IMR-90 (cell line): ENCODE data around the gene TP53BP1. TPM values are rescaled to one million over a fixed set of nuclear protein-coding genes. Genes with fewer than 3 reads are reported as not detected.

Source experiments
- ATAC-seq: fragments of 200-7000 bp; cut with Tn5 transposase; 2 replicates; pipeline ENCODE4 v1.9.1; 2020; ENCODE audit warnings: low read depth, mild to moderate bottlenecking, moderate library complexity
- BruUV-seq: library from RNA; stranded (reverse); fragments of 400-500 nt; replicated peaks from 2 replicates; lab custom pipeline; 2021; lab: Mats Ljungman, UMichigan
- CTCF ChIA-PET: fragments of 300-600 bp; formaldehyde crosslinking; extraction: SDS; loops from one replicate; lab custom pipeline; 2021; ENCODE audit warnings: antibody characterized with exemption; lab: Yijun Ruan, JAX
- POLR2A ChIA-PET: fragments of 300-600 bp; sonication (Branson Sonifier 250); formaldehyde crosslinking; loops from one replicate; lab custom pipeline; 2022; ENCODE audit warnings: antibody characterized with exemption; ENCODE audit not compliant: unreplicated experiment; lab: Charles Lee
- DNase-seq: peaks from one replicate; pipeline ENCODE4 v3.0.0; 2013
- H2AFZ ChIP-seq: replicated peaks from 2 replicates; pipeline ENCODE3; 2013; ENCODE audit warnings: low read length, mild to moderate bottlenecking; ENCODE audit not compliant: poor library complexity
- H2AK5ac ChIP-seq: 2 replicates; pipeline ENCODE4 v1.6.1; 2013; ENCODE audit warnings: low read depth, low read length, inconsistent platforms
- H2AK9ac ChIP-seq: replicated peaks from 2 replicates; pipeline ENCODE3; 2013; ENCODE audit warnings: mild to moderate bottlenecking, low read depth, low read length, moderate library complexity; ENCODE audit not compliant: poor library complexity
- H2BK120ac ChIP-seq: 2 replicates; pipeline ENCODE4 v1.6.1; 2013; ENCODE audit warnings: low read depth, low read length, inconsistent platforms
- H2BK15ac ChIP-seq: 3 replicates; pipeline ENCODE4 v1.6.1; 2013; ENCODE audit warnings: low read depth, low read length, inconsistent platforms
- H2BK20ac ChIP-seq: 2 replicates; pipeline ENCODE4 v1.6.1; 2013; ENCODE audit warnings: low read depth, mild to moderate bottlenecking, inconsistent platforms, low read length, moderate library complexity
- H2BK5ac ChIP-seq: 2 replicates; pipeline ENCODE4 v1.6.1; 2013; ENCODE audit warnings: mild to moderate bottlenecking, low read depth, low read length, inconsistent platforms; ENCODE audit not compliant: poor library complexity, severe bottlenecking
- H3K14ac ChIP-seq: replicated peaks from 2 replicates; pipeline ENCODE4 v1.6.1; 2013; ENCODE audit warnings: low read depth, low read length, inconsistent platforms
- H3K18ac ChIP-seq: 2 replicates; pipeline ENCODE4 v1.6.1; 2013; ENCODE audit warnings: low read depth, low read length, control low read depth
- H3K23ac ChIP-seq: 2 replicates; pipeline ENCODE4 v1.6.1; 2013; ENCODE audit warnings: low read depth, low read length, inconsistent platforms
- H3K27ac ChIP-seq: 2 replicates; pipeline ENCODE4 v1.5.1; 2013; ENCODE audit warnings: mild to moderate bottlenecking, control low read depth, low read length; ENCODE audit not compliant: insufficient read depth
- H3K27me3 ChIP-seq: 2 replicates; pipeline ENCODE4 v1.6.1; 2013; ENCODE audit warnings: low read length; ENCODE audit not compliant: control insufficient read depth, insufficient read depth
- H3K36me3 ChIP-seq: 2 replicates; pipeline ENCODE4 v1.6.1; 2013; ENCODE audit warnings: low read length, mixed read lengths; ENCODE audit not compliant: control insufficient read depth, insufficient read depth
- H3K4ac ChIP-seq: 2 replicates; pipeline ENCODE4 v1.6.1; 2013; ENCODE audit warnings: low read depth, low read length, inconsistent platforms
- H3K4me1 ChIP-seq: 2 replicates; pipeline ENCODE4 v1.6.1; 2013; ENCODE audit warnings: low read length, mixed read lengths; ENCODE audit not compliant: control insufficient read depth, insufficient read depth
- H3K4me2 ChIP-seq: 2 replicates; pipeline ENCODE4 v1.6.1; 2013; ENCODE audit warnings: low read depth, mild to moderate bottlenecking, control low read depth, low read length, moderate library complexity
- H3K4me3 ChIP-seq: 2 replicates; pipeline ENCODE4 v1.5.1; 2013; ENCODE audit warnings: low read depth, mild to moderate bottlenecking, control low read depth, low read length, moderate library complexity; ENCODE audit not compliant: insufficient read depth
- H3K56ac ChIP-seq: 2 replicates; pipeline ENCODE4 v1.6.1; 2013; ENCODE audit warnings: low read length, inconsistent platforms; ENCODE audit not compliant: insufficient read depth; ENCODE audit errors: extremely low read depth
- H3K79me1 ChIP-seq, 2 experiments: 2 replicates each; pipeline ENCODE4 v1.6.1; 2013; ENCODE audit warnings: low read length in 2 of 2, inconsistent platforms in 1 of 2, low read depth in 1 of 2
- H3K9ac ChIP-seq: 2 replicates; pipeline ENCODE4 v1.6.1; 2013; ENCODE audit warnings: low read depth, low read length, control low read depth
- H3K9me1 ChIP-seq: 2 replicates; pipeline ENCODE4 v1.6.1; 2013; ENCODE audit warnings: low read length, inconsistent platforms; ENCODE audit not compliant: insufficient read depth
- H3K9me3 ChIP-seq: 2 replicates; pipeline ENCODE4 v1.6.1; 2013; ENCODE audit warnings: low read length; ENCODE audit not compliant: control insufficient read depth, insufficient read depth
- H4K20me1 ChIP-seq: 2 replicates; pipeline ENCODE4 v1.6.1; 2013; ENCODE audit warnings: low read length, inconsistent platforms; ENCODE audit not compliant: insufficient read depth
- H4K5ac ChIP-seq: 2 replicates; pipeline ENCODE4 v1.6.1; 2013; ENCODE audit warnings: mild to moderate bottlenecking, low read depth, low read length, control low read depth
- H4K8ac ChIP-seq, 2 experiments: 2 replicates each; pipeline ENCODE4 v1.6.1; 2013; ENCODE audit warnings: low read depth in 2 of 2, low read length in 2 of 2, control low read depth in 1 of 2, inconsistent platforms in 1 of 2
- H4K91ac ChIP-seq: 2 replicates; pipeline ENCODE4 v1.6.1; 2013; ENCODE audit warnings: low read depth, low read length, inconsistent platforms; ENCODE audit not compliant: insufficient read depth
- BHLHE40 ChIP-seq: fragments of 150-350 bp; IDR thresholded peaks from 2 replicates; pipeline ENCODE4 v1.6.1; 2016; ENCODE audit warnings: mild to moderate bottlenecking, low read depth, low read length
- CEBPB ChIP-seq: IDR thresholded peaks from 2 replicates; pipeline ENCODE4 v1.6.1; 2012; ENCODE audit warnings: low read depth, low read length, improper control_type of control experiment
- CHD1 ChIP-seq: IDR thresholded peaks from 2 replicates; pipeline ENCODE4 v1.6.1; 2012; ENCODE audit warnings: low read depth, low read length, improper control_type of control experiment
- SMC3 ChIP-seq: fragments of 150-350 bp; IDR thresholded peaks from 2 replicates; pipeline ENCODE4 v1.6.1; 2016; ENCODE audit warnings: low read depth, mild to moderate bottlenecking, antibody characterized with exemption, low read length, moderate library complexity
- WGBS, 2 experiments: methylation state at CpG; one replicate each; pipeline versions ENCODE4 v1.1.5 to v1.1.7; 2013; ENCODE audit warnings: missing lambda C conversion rate in 2 of 2; ENCODE audit not compliant: insufficient read length in 1 of 2; ENCODE audit errors: extremely low coverage in 2 of 2; 5-methylcytosine and 5-hydroxymethylcytosine counted together
- dilution Hi-C: fragments of 300-500 bp; cut with HindIII; formaldehyde crosslinking; loops from one replicate; pipeline ENCODE4 v1.14.3; 2018; ENCODE audit warnings: low sequenced_read_pairs; ENCODE audit not compliant: unreplicated experiment
- in situ Hi-C: fragments of 300-500 bp; cut with MboI; formaldehyde crosslinking; loops from 3 replicates; pipeline ENCODE4 v1.14.3; 2019; ENCODE audit warnings: low sequenced_read_pairs, inconsistent platforms, mixed read lengths
- intact Hi-C: fragments of 100-400 bp; cut with micrococcal nuclease; formaldehyde crosslinking; loops from 2 replicates; pipeline ENCODE4 v1.10.0; 2022
- polyA plus RNA-seq, 3 experiments: library from polyadenylated mRNA; depleted of rRNA; stranded (reverse); fragments of >200 nt; gene quantifications; 2 replicates each; pipeline ENCODE4 v1.2.3, GENCODE V29; 2012; ENCODE audit warnings: low replicate concordance in 1 of 3
- total RNA-seq: library from RNA; depleted of rRNA; stranded (reverse); fragments of >200 nt; gene quantifications from 2 replicates; pipeline ENCODE4 v1.2.3, GENCODE V29; 2012
- TF ChIP-seq, protein P1 (sequence below): fragments of 150-350 bp; IDR thresholded peaks from 2 replicates; pipeline ENCODE4 v1.6.1; 2016; ENCODE audit warnings: low read depth, mild to moderate bottlenecking, low read length, moderate library complexity, borderline replicate concordance

TP53BP1 gene
- total and polyA plus RNA-seq, 2 of the 4 experiments (the other 2 are of a cell fraction) = 36.3 to 64.5 TPM

DNA sequence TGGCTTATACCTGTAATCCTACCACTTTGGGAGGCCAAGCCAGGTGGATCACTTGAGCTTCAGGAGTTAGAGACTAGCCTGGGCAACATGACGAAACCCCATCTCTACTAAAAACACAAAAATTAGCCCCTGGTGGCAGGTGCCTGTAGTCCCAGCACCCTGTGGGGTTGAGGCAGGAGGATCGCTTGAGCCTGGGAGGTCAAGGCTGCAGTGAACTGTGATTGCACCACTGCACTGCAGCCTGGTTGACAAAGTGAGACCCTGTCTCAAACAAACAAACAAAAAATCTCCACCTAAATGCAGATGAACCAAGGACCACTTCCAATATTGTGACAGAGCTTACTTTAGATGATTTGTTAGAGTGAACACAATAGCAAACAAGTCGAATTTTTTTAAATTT lies 53.7 kb downstream of the TP53BP1 start:
- Histone ChIP-seq H4K91ac (no peak overlapping the region), H3K18ac (no peak overlapping the region), H3K9ac (no peak overlapping the region), H3K56ac (no peak overlapping the region), H4K8ac (no peak overlapping the region), H3K27me3 (no peaks in the 10 kb centered on the region), H3K4me1 (peaks cover 4% of the 10 kb centered on the region), H3K23ac (no peak overlapping the region), H3K4ac (no peak overlapping the region), H3K9me1 (no peaks in the 10 kb centered on the region), H4K5ac (no peak overlapping the region), H2BK20ac (no peak overlapping the region), H4K20me1 (no peaks in the 10 kb centered on the region; the same call in 1 of the 2 replicates), H2BK15ac (no peak overlapping the region), H2AK9ac (no peak overlapping the region), H3K14ac (no peak overlapping the region), H3K4me2 (no peak overlapping the region), H2BK120ac (no peak overlapping the region), H2AK5ac (no peak overlapping the region), H3K27ac (no peak overlapping the region), H2BK5ac (no peak overlapping the region), H3K4me3 (no peak overlapping the region), H3K79me1 (no peaks in the 10 kb centered on the region; a peak in 2 of 4 replicates), H3K9me3 (no peaks in the 10 kb centered on the region), H3K36me3 (peaks cover 29% of the 10 kb centered on the region), H2AFZ (no peak overlapping the region)
- in situ Hi-C loops (no loop called here), intact Hi-C loops (no loop called here), dilution Hi-C loops (no loop called here)
- BruUV-seq = no TSS peak
- DNase-seq = no peak
- ChIA-PET CTCF (no interaction called here), POLR2A (no interaction called here)
- TF ChIP-seq BHLHE40 = no peak
- TF ChIP-seq, protein P1, sequence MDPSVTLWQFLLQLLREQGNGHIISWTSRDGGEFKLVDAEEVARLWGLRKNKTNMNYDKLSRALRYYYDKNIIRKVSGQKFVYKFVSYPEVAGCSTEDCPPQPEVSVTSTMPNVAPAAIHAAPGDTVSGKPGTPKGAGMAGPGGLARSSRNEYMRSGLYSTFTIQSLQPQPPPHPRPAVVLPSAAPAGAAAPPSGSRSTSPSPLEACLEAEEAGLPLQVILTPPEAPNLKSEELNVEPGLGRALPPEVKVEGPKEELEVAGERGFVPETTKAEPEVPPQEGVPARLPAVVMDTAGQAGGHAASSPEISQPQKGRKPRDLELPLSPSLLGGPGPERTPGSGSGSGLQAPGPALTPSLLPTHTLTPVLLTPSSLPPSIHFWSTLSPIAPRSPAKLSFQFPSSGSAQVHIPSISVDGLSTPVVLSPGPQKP = no peak
- TF ChIP-seq CHD1 = no peak
- no peak for TF ChIP-seq CEBPB
- no peak for TF ChIP-seq SMC3
- no CpG with 5 or more reads among the region's 3 CpGs for WGBS, 2 experiments
- no peak for ATAC-seq
